H1 (cell line): Measurements from ENCODE around the gene RAB3IL1. TPM values are rescaled to one million over a fixed set of nuclear protein-coding genes. Genes with fewer than 3 reads are reported as not detected.

ENCODE experiments used
- CTCF ChIA-PET: fragments of 300-600 bp; sonication (Branson Sonifier 250); formaldehyde crosslinking; loops from one replicate; lab custom pipeline; 2021; ENCODE audit not compliant: partially characterized antibody; lab: Charles Lee
- POLR2A ChIA-PET: fragments of 300-600 bp; sonication (Branson Sonifier 250); formaldehyde crosslinking; loops from one replicate; lab custom pipeline; 2021; ENCODE audit warnings: inconsistent platforms; ENCODE audit not compliant: partially characterized antibody; lab: Charles Lee
- DNase-seq, 2 experiments: peaks; one replicate each; pipeline versions ENCODE4 v3.0.0 to v3.0.0-alpha.2; 2010 to 2022; ENCODE audit warnings: low spot score in 2 of 2, low read depth in 1 of 2, mixed read lengths in 1 of 2
- FAIRE-seq: peaks from 2 replicates; lab custom pipeline; 2011; peaks lifted over from hg19 to GRCh38; lab: Jason Lieb, UNC
- H2AFZ ChIP-seq: 2 replicates; pipeline ENCODE4 v1.8.1; 2012; ENCODE audit warnings: low read length, inconsistent platforms
- H2AK5ac ChIP-seq: 2 replicates; pipeline ENCODE4 v1.6.1; 2013; ENCODE audit warnings: low read depth, low read length
- H2BK120ac ChIP-seq: replicated peaks from 2 replicates; pipeline ENCODE3; 2013; ENCODE audit warnings: low read depth, low read length, inconsistent platforms
- H2BK12ac ChIP-seq: 2 replicates; pipeline ENCODE4 v1.6.1; 2013; ENCODE audit warnings: low read depth, low read length
- H2BK15ac ChIP-seq: 2 replicates; pipeline ENCODE4 v1.6.1; 2013; ENCODE audit warnings: low read length
- H2BK20ac ChIP-seq: 2 replicates; pipeline ENCODE4 v1.6.1; 2013; ENCODE audit warnings: low read length
- H2BK5ac ChIP-seq: 2 replicates; pipeline ENCODE4 v1.6.1; 2013; ENCODE audit warnings: low read depth, low read length
- H3K14ac ChIP-seq: 2 replicates; pipeline ENCODE4 v1.6.1; 2013; ENCODE audit warnings: inconsistent platforms; ENCODE audit not compliant: insufficient read length
- H3K18ac ChIP-seq: 2 replicates; pipeline ENCODE4 v1.6.1; 2013; ENCODE audit warnings: low read length; ENCODE audit errors: extremely low read depth
- H3K23ac ChIP-seq: 2 replicates; pipeline ENCODE4 v1.6.1; 2013; ENCODE audit warnings: inconsistent platforms; ENCODE audit not compliant: insufficient read length
- H3K23me2 ChIP-seq: 2 replicates; pipeline ENCODE4 v1.6.1; 2013; ENCODE audit warnings: low read depth, low read length
- H3K27ac ChIP-seq: 2 replicates; pipeline ENCODE4 v1.6.1; 2011; ENCODE audit warnings: low read depth, low read length, inconsistent platforms
- H3K27me3 ChIP-seq, 4 experiments: replicated peaks in 1 of 4; 1 replicate in 1 of 4; 2 replicates in 3 of 4; pipeline versions ENCODE4 v1.6.1 to v1.8.1; 2011 to 2013; ENCODE audit warnings: low read length in 3 of 4, mild to moderate bottlenecking in 3 of 4, inconsistent platforms in 2 of 4, mixed read lengths in 2 of 4, moderate library complexity in 1 of 4; ENCODE audit not compliant: control insufficient read depth in 3 of 4, insufficient read depth in 3 of 4; ENCODE audit errors: extremely low read depth in 1 of 4
- H3K36me3 ChIP-seq, 4 experiments: 2 replicates each; pipeline versions ENCODE4 v1.6.1 to v1.8.1; 2011 to 2013; ENCODE audit warnings: mild to moderate bottlenecking in 4 of 4, low read length in 3 of 4, moderate library complexity in 2 of 4, control low read depth in 1 of 4, inconsistent platforms in 1 of 4; ENCODE audit not compliant: insufficient read depth in 4 of 4, control insufficient read depth in 2 of 4
- H3K4ac ChIP-seq: replicated peaks from 2 replicates; pipeline ENCODE3; 2013; ENCODE audit warnings: low read length, low read depth, mixed read lengths, inconsistent platforms; ENCODE audit not compliant: insufficient read length
- H3K4me1 ChIP-seq, 4 experiments: replicated peaks in 1 of 4; 1 replicate in 1 of 4; 2 replicates in 3 of 4; pipeline versions ENCODE4 v1.6.1 to v1.8.1; 2011 to 2013; ENCODE audit warnings: low read length in 3 of 4, inconsistent platforms in 2 of 4, mixed read lengths in 1 of 4; ENCODE audit not compliant: insufficient read depth in 4 of 4, control insufficient read depth in 3 of 4
- H3K4me2 ChIP-seq, 2 experiments: 2 replicates each; pipeline versions ENCODE4 v1.6.1 to v1.8.1; 2011 to 2013; ENCODE audit warnings: low read depth in 2 of 2, low read length in 2 of 2, control low read depth in 1 of 2, inconsistent platforms in 1 of 2, mild to moderate bottlenecking in 1 of 2; ENCODE audit not compliant: insufficient read depth in 1 of 2
- H3K4me3 ChIP-seq, 4 experiments: fragments of 200-600, 300-600 bp in 1 of 4; sonication (generic), shearing (Covaris generic), sonication (Bioruptor Twin) in 1 of 4; 2 replicates each; pipeline versions ENCODE4 v1.5.1 to v1.8.1; 2011 to 2016; ENCODE audit warnings: low read length in 4 of 4, low read depth in 3 of 4, control low read depth in 2 of 4, inconsistent platforms in 2 of 4, mild to moderate bottlenecking in 2 of 4, mixed read lengths in 1 of 4, moderate library complexity in 1 of 4; ENCODE audit not compliant: insufficient read depth in 2 of 4; ENCODE audit errors: extremely low read depth in 1 of 4
- H3K56ac ChIP-seq: replicated peaks from 2 replicates; pipeline ENCODE3; 2013; ENCODE audit warnings: low read depth, mild to moderate bottlenecking, mixed read lengths, low read length, inconsistent platforms; ENCODE audit not compliant: insufficient read length
- H3K79me1 ChIP-seq: 2 replicates; pipeline ENCODE4 v1.6.1; 2013; ENCODE audit warnings: low read depth, low read length, control low read depth
- H3K79me2 ChIP-seq, 2 experiments: 2 replicates each; pipeline versions ENCODE4 v1.6.1 to v1.8.1; 2012 to 2013; ENCODE audit warnings: low read length in 2 of 2, mild to moderate bottlenecking in 2 of 2, inconsistent platforms in 1 of 2; ENCODE audit not compliant: insufficient read depth in 2 of 2, control insufficient read depth in 1 of 2
- H3K9ac ChIP-seq, 4 experiments: replicated peaks in 1 of 4; 1 replicate in 1 of 4; 2 replicates in 3 of 4; pipeline versions ENCODE4 v1.6.1 to v1.8.1; 2011 to 2013; ENCODE audit warnings: low read depth in 3 of 4, low read length in 3 of 4, control low read depth in 2 of 4, mild to moderate bottlenecking in 2 of 4, moderate library complexity in 2 of 4, inconsistent platforms in 1 of 4; ENCODE audit errors: extremely low read depth in 1 of 4
- H3K9me3 ChIP-seq, 2 experiments: 2 replicates each; pipeline versions ENCODE4 v1.6.1 to v1.8.1; 2012 to 2013; ENCODE audit warnings: mild to moderate bottlenecking in 2 of 2, moderate library complexity in 2 of 2, control low read depth in 1 of 2, inconsistent platforms in 1 of 2, low read depth in 1 of 2, low read length in 1 of 2, mixed read lengths in 1 of 2; ENCODE audit not compliant: insufficient read depth in 2 of 2
- H4K20me1 ChIP-seq, 2 experiments: replicated peaks in 1 of 2; 2 replicates each; pipeline versions ENCODE3 to v1.8.1; 2011 to 2013; ENCODE audit warnings: inconsistent platforms in 2 of 2, low read length in 2 of 2, mild to moderate bottlenecking in 1 of 2; ENCODE audit not compliant: insufficient read depth in 2 of 2, control insufficient read depth in 1 of 2
- H4K5ac ChIP-seq: 2 replicates; pipeline ENCODE4 v1.6.1; 2013; ENCODE audit warnings: low read length, low read depth, mixed read lengths, inconsistent platforms; ENCODE audit not compliant: insufficient read length
- H4K8ac ChIP-seq: 2 replicates; pipeline ENCODE4 v1.8.0; 2013; ENCODE audit warnings: mild to moderate bottlenecking, moderate library complexity, low read length, inconsistent platforms; ENCODE audit not compliant: insufficient read depth; ENCODE audit errors: extremely low read depth
- H4K91ac ChIP-seq: replicated peaks from 2 replicates; pipeline ENCODE3; 2013; ENCODE audit warnings: low read length, mixed read lengths, inconsistent platforms; ENCODE audit not compliant: insufficient read length
- BRCA1 ChIP-seq: IDR thresholded peaks from 2 replicates; pipeline ENCODE4 v1.6.1; 2012; ENCODE audit warnings: low read depth, low read length, improper control_type of control experiment
- EGR1 ChIP-seq: IDR thresholded peaks from 2 replicates; pipeline ENCODE4 v1.6.1; 2011; ENCODE audit warnings: low read depth, low read length, borderline replicate concordance
- MAFK ChIP-seq: IDR thresholded peaks from 2 replicates; pipeline ENCODE4 v1.6.1; 2012; ENCODE audit warnings: low read depth, mild to moderate bottlenecking, improper control_type of control experiment, low read length
- SIX5 ChIP-seq: IDR thresholded peaks from 2 replicates; pipeline ENCODE4 v1.6.1; 2011; ENCODE audit warnings: mild to moderate bottlenecking, low read depth, low read length
- SP4 ChIP-seq: IDR thresholded peaks from 2 replicates; pipeline ENCODE4 v1.6.1; 2012; ENCODE audit warnings: low read length, inconsistent platforms
- SRF ChIP-seq: IDR thresholded peaks from 2 replicates; pipeline ENCODE4 v1.6.1; 2011; ENCODE audit warnings: mild to moderate bottlenecking, low read depth, low read length, moderate library complexity
- ZNF274 ChIP-seq: IDR thresholded peaks from 2 replicates; pipeline ENCODE4 v1.7.0; 2012; ENCODE audit warnings: low read length, borderline replicate concordance; ENCODE audit errors: extremely low read depth
- WGBS, 2 experiments: shearing (Covaris generic) in 1 of 2; methylation state at CpG; one replicate each; pipeline versions ENCODE4 v1.1.6 to v1.1.7; 2013 to 2015; ENCODE audit warnings: low lambda C conversion rate in 2 of 2, mixed read lengths in 2 of 2, inconsistent platforms in 1 of 2, low coverage in 1 of 2, missing lambda C conversion rate in 1 of 2; ENCODE audit not compliant: insufficient replicate concordance in 2 of 2, insufficient coverage in 1 of 2, insufficient read length in 1 of 2; ENCODE audit errors: extremely low coverage in 1 of 2, missing lambda C conversion rate in 1 of 2; 5-methylcytosine and 5-hydroxymethylcytosine counted together
- polyA plus RNA-seq, 7 experiments: library from polyadenylated mRNA; depleted of rRNA in 3 of 7; stranded (reverse) in 5 of 7; unstranded in 2 of 7; fragments of >200 nt in 5 of 7; fragments of 200-250 nt in 2 of 7; gene quantifications; 1 replicate in 5 of 7; 2 replicates in 1 of 7; 4 replicates in 1 of 7; pipeline versions ENCODE4 v1.2.1 to v1.2.3, GENCODE V29; 2011 to 2013; ENCODE audit warnings: missing spikeins in 2 of 7, mixed read lengths in 2 of 7
- total RNA-seq: library from RNA; stranded (reverse); fragmentation: NEBNext Ultra II Directional; extraction: Animal tissue kit (Norgen Biotek cat#: 25700); gene quantifications from 2 replicates; pipeline ENCODE4 v1.2.1, GENCODE V29; 2021
- TF ChIP-seq, protein P1 (sequence below): IDR thresholded peaks from 2 replicates; pipeline ENCODE4 v1.6.1; 2012; ENCODE audit warnings: low read length, inconsistent platforms
- TF ChIP-seq, protein P2 (sequence below): IDR thresholded peaks from 2 replicates; pipeline ENCODE4 v1.6.1; 2011; ENCODE audit warnings: low read length, improper control_type of control experiment

Gene RAB3IL1
- total and polyA plus RNA-seq, 2 of the 8 experiments (the other 6 are each of a cell fraction or from before 2014, with no cell fraction given): 6.8 to 7.9 TPM

DNA sequence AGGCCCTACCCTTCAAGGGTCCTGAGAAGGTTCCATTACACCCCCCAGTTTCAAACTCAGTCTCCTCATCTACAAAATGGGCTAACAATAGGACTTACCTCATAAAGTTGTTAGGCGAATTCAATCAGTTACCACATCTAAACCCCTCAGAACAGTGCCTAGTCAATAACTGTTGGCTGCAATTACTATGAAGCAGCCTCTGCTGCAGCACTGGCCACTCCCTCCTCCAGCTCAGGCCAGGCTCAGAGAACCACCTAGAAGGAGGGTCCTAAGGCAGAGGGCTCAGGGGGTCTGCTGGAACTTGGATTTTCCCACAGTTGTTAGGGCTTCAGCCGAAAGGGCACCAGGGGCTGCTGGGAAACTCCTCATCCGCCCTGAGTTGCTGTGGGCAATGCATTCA is 30.7 kb downstream of the RAB3IL1 start:
- Histone ChIP-seq H3K9me3 (no peaks in the 10 kb centered on the region), H3K27me3 (no peaks in the 10 kb centered on the region), H3K36me3 (no peaks in the 10 kb centered on the region), H3K56ac (no peak overlapping the region), H2BK20ac (no peak overlapping the region), H3K79me2 (peaks cover 0 to 2% of the 10 kb centered on the region in 2 experiments; a peak in 1 of 4 replicates), H4K91ac (no peak overlapping the region), H3K9ac (no peak overlapping the region), H3K4me3 (no peak overlapping the region), H4K5ac (no peak overlapping the region), H2BK12ac (no peak overlapping the region), H3K23ac (no peak overlapping the region), H3K14ac (no peak overlapping the region), H2BK120ac (no peak overlapping the region), H3K4me1 (peaks cover 0 to 18% (median 10%) of the 10 kb centered on the region in 4 experiments; a peak in 6 of 7 replicates), H3K4me2 (no peak overlapping the region), H2AFZ (no peak overlapping the region), H3K79me1 (no peaks in the 10 kb centered on the region; the same call in 1 of the 2 replicates), H4K20me1 (peaks cover 2 to 9% of the 10 kb centered on the region in 2 experiments), H2BK5ac (no peak overlapping the region), H3K27ac (no peak overlapping the region), H2BK15ac (peak overlapping the region; percentile 72; the same call in 1 of the 2 replicates), H3K18ac (no peak overlapping the region), H4K8ac (no peak overlapping the region), H2AK5ac (no peak overlapping the region; the same call in 1 of the 2 replicates), H3K4ac (no peak overlapping the region), H3K23me2 (peaks cover 8% of the 10 kb centered on the region; the same call in 1 of the 2 replicates)
- no peak for DNase-seq
- ChIA-PET CTCF (interaction anchor here (1.2 to 23.2 kb wide), 6 partner anchors 10 to 195 kb away, joined by 3 to 658 read pairs (median 27); partner anchors contain the start of gene BEST1), POLR2A (interaction anchor here (0.9 to 2.1 kb wide), 3 partner anchors 13 to 81 kb away, joined by 3 to 6 read pairs (median 3); no protein-coding TSS in a partner anchor)
- no peak for FAIRE-seq
- WGBS, 2 experiments: 87% methylated on average over 3 of the region's 3 CpGs; no CpG with 5 or more reads in 1 of the 2 experiments
- TF ChIP-seq, protein P1, sequence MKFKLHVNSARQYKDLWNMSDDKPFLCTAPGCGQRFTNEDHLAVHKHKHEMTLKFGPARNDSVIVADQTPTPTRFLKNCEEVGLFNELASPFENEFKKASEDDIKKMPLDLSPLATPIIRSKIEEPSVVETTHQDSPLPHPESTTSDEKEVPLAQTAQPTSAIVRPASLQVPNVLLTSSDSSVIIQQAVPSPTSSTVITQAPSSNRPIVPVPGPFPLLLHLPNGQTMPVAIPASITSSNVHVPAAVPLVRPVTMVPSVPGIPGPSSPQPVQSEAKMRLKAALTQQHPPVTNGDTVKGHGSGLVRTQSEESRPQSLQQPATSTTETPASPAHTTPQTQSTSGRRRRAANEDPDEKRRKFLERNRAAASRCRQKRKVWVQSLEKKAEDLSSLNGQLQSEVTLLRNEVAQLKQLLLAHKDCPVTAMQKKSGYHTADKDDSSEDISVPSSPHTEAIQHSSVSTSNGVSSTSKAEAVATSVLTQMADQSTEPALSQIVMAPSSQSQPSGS: no peak
- TF ChIP-seq ZNF274 (no peak), SP4 (no peak), MAFK (no peak), EGR1 (no peak), SRF (no peak), SIX5 (no peak), BRCA1 (no peak)
- TF ChIP-seq, protein P2, sequence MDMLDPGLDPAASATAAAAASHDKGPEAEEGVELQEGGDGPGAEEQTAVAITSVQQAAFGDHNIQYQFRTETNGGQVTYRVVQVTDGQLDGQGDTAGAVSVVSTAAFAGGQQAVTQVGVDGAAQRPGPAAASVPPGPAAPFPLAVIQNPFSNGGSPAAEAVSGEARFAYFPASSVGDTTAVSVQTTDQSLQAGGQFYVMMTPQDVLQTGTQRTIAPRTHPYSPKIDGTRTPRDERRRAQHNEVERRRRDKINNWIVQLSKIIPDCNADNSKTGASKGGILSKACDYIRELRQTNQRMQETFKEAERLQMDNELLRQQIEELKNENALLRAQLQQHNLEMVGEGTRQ: no peak
